Hepatocyte (in vitro differentiated cells): ENCODE measurements around the gene FASTK.

Experiments used
- CTCF ChIP-seq: fragments of 200-600 bp; sonication (generic); IDR thresholded peaks from 2 replicates; pipeline ENCODE4 v1.5.1; 2016; ENCODE audit warnings: antibody characterized with exemption, mild to moderate bottlenecking; ENCODE audit not compliant: poor library complexity
- EZH2phosphoT487 ChIP-seq: fragments of 200-600 bp; sonication (generic); IDR thresholded peaks from one replicate; pipeline ENCODE4 v1.6.1; 2018; ENCODE audit warnings: antibody characterized with exemption, mild to moderate bottlenecking, low read depth, moderate library complexity; ENCODE audit not compliant: unreplicated experiment, severe bottlenecking

DNA sequence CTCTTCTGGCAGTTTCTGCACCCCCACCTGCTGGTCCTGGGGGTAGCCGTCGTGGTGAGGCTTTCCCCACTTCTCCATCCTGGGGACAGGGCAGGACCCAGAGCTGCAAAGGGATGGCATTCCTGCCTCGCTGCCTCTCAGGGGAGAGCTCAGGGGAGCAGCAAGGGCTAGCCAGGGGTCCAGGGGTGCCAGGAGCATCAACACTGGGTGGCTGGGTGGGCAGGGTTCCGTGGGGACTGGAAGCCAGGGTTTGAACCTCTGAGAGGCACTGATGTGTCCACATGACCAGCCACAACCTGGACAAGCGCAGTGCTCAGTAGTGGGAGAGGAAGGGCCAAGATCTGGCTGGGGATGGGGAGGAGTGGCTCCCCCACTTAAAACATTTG, 46.8 kb downstream of the FASTK start:
- TF ChIP-seq CTCF (no peak), EZH2phosphoT487 (no peak)
